Measurements from ENCODE around the gene ITGA4.

DNA sequence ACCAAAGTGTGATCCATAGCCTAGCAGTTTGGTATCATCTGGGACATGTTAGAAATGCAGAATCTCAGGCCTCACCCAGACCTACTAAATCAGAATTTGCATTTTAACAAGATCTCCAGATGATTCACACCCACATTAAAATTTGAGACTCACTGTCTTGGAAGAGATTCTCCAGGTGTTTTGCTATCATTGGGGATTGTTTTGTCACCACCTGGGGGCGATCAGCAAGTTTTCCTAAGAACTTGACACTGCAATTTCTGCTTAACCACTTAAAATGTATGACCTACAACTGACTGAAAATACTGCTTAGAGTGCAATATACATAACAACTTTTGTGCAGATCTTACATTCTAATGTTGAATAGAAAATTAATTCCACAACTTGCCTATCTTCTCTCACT lies 18.9 kb upstream of the ITGA4 start:
- TF ChIP-seq, protein P1, sequence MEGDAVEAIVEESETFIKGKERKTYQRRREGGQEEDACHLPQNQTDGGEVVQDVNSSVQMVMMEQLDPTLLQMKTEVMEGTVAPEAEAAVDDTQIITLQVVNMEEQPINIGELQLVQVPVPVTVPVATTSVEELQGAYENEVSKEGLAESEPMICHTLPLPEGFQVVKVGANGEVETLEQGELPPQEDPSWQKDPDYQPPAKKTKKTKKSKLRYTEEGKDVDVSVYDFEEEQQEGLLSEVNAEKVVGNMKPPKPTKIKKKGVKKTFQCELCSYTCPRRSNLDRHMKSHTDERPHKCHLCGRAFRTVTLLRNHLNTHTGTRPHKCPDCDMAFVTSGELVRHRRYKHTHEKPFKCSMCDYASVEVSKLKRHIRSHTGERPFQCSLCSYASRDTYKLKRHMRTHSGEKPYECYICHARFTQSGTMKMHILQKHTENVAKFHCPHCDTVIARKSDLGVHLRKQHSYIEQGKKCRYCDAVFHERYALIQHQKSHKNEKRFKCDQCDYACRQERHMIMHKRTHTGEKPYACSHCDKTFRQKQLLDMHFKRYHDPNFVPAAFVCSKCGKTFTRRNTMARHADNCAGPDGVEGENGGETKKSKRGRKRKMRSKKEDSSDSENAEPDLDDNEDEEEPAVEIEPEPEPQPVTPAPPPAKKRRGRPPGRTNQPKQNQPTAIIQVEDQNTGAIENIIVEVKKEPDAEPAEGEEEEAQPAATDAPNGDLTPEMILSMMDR (IDR thresholded peaks at IDR 0.05) = no peak
- TF ChIP-seq, protein P2, sequence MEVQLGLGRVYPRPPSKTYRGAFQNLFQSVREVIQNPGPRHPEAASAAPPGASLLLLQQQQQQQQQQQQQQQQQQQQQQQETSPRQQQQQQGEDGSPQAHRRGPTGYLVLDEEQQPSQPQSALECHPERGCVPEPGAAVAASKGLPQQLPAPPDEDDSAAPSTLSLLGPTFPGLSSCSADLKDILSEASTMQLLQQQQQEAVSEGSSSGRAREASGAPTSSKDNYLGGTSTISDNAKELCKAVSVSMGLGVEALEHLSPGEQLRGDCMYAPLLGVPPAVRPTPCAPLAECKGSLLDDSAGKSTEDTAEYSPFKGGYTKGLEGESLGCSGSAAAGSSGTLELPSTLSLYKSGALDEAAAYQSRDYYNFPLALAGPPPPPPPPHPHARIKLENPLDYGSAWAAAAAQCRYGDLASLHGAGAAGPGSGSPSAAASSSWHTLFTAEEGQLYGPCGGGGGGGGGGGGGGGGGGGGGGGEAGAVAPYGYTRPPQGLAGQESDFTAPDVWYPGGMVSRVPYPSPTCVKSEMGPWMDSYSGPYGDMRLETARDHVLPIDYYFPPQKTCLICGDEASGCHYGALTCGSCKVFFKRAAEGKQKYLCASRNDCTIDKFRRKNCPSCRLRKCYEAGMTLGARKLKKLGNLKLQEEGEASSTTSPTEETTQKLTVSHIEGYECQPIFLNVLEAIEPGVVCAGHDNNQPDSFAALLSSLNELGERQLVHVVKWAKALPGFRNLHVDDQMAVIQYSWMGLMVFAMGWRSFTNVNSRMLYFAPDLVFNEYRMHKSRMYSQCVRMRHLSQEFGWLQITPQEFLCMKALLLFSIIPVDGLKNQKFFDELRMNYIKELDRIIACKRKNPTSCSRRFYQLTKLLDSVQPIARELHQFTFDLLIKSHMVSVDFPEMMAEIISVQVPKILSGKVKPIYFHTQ (CRISPR knock-in tag; IDR thresholded peaks at IDR 0.05) = no peak
- TF ChIP-seq CREB1 (CRISPR knock-in tag; IDR thresholded peaks at IDR 0.05) (no peak), RELA (CRISPR knock-in tag; IDR thresholded peaks at IDR 0.05; ENCODE audit: borderline replicate concordance) (no peak), NR2C2 (CRISPR knock-in tag; IDR thresholded peaks at IDR 0.05) (no peak), NFATC4 (CRISPR knock-in tag; IDR thresholded peaks at IDR 0.05) (no peak), FOXJ3 (CRISPR knock-in tag; IDR thresholded peaks at IDR 0.05; ENCODE audit: borderline replicate concordance) (no peak), TCF7 (CRISPR knock-in tag; IDR thresholded peaks at IDR 0.05; ENCODE audit: low read depth) (no peak), ZBTB21 (CRISPR knock-in tag; IDR thresholded peaks at IDR 0.05; ENCODE audit: borderline replicate concordance) (no peak)
- TF ChIP-seq, protein P3, sequence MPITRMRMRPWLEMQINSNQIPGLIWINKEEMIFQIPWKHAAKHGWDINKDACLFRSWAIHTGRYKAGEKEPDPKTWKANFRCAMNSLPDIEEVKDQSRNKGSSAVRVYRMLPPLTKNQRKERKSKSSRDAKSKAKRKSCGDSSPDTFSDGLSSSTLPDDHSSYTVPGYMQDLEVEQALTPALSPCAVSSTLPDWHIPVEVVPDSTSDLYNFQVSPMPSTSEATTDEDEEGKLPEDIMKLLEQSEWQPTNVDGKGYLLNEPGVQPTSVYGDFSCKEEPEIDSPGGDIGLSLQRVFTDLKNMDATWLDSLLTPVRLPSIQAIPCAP (CRISPR knock-in tag; IDR thresholded peaks at IDR 0.05) = no peak
- TF ChIP-seq, protein P4, sequence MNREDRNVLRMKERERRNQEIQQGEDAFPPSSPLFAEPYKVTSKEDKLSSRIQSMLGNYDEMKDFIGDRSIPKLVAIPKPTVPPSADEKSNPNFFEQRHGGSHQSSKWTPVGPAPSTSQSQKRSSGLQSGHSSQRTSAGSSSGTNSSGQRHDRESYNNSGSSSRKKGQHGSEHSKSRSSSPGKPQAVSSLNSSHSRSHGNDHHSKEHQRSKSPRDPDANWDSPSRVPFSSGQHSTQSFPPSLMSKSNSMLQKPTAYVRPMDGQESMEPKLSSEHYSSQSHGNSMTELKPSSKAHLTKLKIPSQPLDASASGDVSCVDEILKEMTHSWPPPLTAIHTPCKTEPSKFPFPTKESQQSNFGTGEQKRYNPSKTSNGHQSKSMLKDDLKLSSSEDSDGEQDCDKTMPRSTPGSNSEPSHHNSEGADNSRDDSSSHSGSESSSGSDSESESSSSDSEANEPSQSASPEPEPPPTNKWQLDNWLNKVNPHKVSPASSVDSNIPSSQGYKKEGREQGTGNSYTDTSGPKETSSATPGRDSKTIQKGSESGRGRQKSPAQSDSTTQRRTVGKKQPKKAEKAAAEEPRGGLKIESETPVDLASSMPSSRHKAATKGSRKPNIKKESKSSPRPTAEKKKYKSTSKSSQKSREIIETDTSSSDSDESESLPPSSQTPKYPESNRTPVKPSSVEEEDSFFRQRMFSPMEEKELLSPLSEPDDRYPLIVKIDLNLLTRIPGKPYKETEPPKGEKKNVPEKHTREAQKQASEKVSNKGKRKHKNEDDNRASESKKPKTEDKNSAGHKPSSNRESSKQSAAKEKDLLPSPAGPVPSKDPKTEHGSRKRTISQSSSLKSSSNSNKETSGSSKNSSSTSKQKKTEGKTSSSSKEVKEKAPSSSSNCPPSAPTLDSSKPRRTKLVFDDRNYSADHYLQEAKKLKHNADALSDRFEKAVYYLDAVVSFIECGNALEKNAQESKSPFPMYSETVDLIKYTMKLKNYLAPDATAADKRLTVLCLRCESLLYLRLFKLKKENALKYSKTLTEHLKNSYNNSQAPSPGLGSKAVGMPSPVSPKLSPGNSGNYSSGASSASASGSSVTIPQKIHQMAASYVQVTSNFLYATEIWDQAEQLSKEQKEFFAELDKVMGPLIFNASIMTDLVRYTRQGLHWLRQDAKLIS (CRISPR knock-in tag; IDR thresholded peaks at IDR 0.05; ENCODE audit: borderline replicate concordance) = no peak
